SK-N-SH treated with all-trans-retinoic acid at 6 μM for 48 hours (cell line): ENCODE data around the gene PIH1D1.

Source experiments
- BACH2 ChIP-seq: fragments of 250-450 bp; sonication (Bioruptor Pico); IDR thresholded peaks from 2 replicates; pipeline ENCODE4 v1.9.0; 2021; ENCODE audit warnings: mild to moderate bottlenecking, borderline replicate concordance
- OSR1 ChIP-seq: fragments of 250-450 bp; sonication (Bioruptor Pico); IDR thresholded peaks from 2 replicates; pipeline ENCODE4 v1.8.0; 2022; ENCODE audit warnings: moderate library complexity, mild to moderate bottlenecking, inconsistent platforms
- ZFP30 ChIP-seq: fragments of 450-650 bp; formaldehyde crosslinking; IDR thresholded peaks from 2 replicates; pipeline ENCODE4 v1.5.0; 2022; ENCODE audit warnings: mild to moderate bottlenecking, moderate library complexity
- ZNF565 ChIP-seq: fragments of 450-650 bp; formaldehyde crosslinking; conservative IDR thresholded peaks from 2 replicates; pipeline ENCODE4 v1.5.0; 2020; ENCODE audit warnings: low read depth, mild to moderate bottlenecking, moderate library complexity
- TF ChIP-seq, protein P1 (sequence below): fragments of 250-450 bp; sonication (Bioruptor Pico); IDR thresholded peaks from 2 replicates; pipeline ENCODE4 v1.5.0; 2020; ENCODE audit warnings: mild to moderate bottlenecking, moderate library complexity

DNA sequence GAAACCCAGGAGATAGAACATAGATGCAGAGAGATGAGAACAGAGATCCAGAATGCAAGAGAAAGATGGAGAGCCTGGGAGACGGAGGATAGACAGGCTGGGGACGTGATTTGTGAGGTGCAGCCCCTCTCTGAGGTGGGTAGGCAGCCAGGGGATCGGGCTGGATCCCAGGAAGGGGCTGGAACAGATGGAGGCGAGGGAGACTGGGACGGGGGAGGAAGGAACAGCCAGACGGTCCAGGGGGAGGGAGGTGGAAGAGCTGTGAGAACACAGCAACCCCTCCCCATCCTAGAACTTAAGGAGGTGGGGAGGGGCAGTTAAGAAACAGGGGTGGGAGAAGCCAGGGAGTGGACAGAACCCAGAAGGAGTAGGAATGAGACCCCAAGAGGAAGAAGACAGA lies 13.4 kb downstream of the PIH1D1 start:
- TF ChIP-seq ZNF565 (CRISPR knock-in tag) (no peak), OSR1 (no peak), ZFP30 (CRISPR knock-in tag) (no peak), BACH2 (CRISPR knock-in tag) (no peak)
- TF ChIP-seq, protein P1, sequence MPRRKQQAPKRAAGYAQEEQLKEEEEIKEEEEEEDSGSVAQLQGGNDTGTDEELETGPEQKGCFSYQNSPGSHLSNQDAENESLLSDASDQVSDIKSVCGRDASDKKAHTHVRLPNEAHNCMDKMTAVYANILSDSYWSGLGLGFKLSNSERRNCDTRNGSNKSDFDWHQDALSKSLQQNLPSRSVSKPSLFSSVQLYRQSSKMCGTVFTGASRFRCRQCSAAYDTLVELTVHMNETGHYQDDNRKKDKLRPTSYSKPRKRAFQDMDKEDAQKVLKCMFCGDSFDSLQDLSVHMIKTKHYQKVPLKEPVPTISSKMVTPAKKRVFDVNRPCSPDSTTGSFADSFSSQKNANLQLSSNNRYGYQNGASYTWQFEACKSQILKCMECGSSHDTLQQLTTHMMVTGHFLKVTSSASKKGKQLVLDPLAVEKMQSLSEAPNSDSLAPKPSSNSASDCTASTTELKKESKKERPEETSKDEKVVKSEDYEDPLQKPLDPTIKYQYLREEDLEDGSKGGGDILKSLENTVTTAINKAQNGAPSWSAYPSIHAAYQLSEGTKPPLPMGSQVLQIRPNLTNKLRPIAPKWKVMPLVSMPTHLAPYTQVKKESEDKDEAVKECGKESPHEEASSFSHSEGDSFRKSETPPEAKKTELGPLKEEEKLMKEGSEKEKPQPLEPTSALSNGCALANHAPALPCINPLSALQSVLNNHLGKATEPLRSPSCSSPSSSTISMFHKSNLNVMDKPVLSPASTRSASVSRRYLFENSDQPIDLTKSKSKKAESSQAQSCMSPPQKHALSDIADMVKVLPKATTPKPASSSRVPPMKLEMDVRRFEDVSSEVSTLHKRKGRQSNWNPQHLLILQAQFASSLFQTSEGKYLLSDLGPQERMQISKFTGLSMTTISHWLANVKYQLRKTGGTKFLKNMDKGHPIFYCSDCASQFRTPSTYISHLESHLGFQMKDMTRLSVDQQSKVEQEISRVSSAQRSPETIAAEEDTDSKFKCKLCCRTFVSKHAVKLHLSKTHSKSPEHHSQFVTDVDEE, result no peak
